Measurements from ENCODE around the gene JAG2.

DNA sequence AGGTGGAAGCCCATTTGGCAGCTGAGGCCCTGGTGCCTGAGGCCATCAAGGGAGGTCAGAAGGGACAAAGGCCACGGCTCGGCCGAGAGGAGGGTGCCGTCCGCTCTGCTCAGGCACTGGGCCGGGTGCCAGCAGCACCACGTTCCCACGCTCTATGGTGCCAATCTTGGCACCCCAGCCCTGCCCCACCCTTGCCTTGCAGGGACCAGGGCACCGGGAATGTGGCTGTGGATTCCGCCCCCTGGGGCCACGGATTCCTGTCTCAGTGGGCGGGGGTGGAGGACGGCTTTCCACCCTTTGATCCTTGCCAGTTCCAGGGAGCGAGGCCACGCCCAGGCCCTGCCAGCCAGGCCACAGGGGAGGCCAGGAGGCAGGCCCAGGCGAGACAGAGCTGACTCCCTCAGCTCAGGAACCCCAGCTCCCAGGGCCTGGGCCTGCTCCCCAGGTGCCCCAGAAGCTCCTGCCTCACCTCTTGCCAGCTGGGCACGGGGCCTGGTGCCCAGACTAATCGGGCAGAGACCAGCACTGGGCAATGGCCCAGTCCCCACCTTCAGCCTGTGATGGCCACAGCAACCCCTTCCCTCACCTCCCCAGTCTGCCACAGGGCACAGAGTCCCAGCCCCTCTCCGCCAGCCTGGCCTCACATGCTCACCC is 76.9 kb downstream of the JAG2 start:
- TF ChIP-seq EZH2 (IDR thresholded peaks at IDR 0.05; ENCODE audit: insufficient read depth, poor library complexity, severe bottlenecking) = no peak
- TF ChIP-seq EZH2phosphoT487 (IDR thresholded peaks at IDR 0.05; ENCODE audit: insufficient read depth, low read depth) = no peak

All from GM23248 (cell line).